K562 (cell line): ENCODE data around the gene CH25H. TPM values are rescaled to one million over a fixed set of nuclear protein-coding genes. Genes with fewer than 3 reads are reported as not detected.

ENCODE experiments used
- ATAC-seq: fragments of 200-7000 bp; cut with Tn5 transposase; 3 replicates; pipeline ENCODE4 v1.9.1; 2020; ENCODE audit warnings: moderate library complexity
- BruUV-seq: library from RNA; stranded (reverse); fragments of 400-500 nt; replicated peaks from 2 replicates; lab custom pipeline; 2021; lab: Mats Ljungman, UMichigan
- CTCF ChIA-PET: fragments of 300-600 bp; formaldehyde crosslinking; extraction: SDS; loops from one replicate; lab custom pipeline; 2021; ENCODE audit warnings: low intra/inter-chr PET ratio; lab: Yijun Ruan, JAX
- POLR2A ChIA-PET: fragments of 300-600, 350-650 bp; sonication (Branson Sonifier 250); formaldehyde crosslinking; extraction: SDS; loops from one replicate; lab custom pipeline; 2021; ENCODE audit warnings: antibody characterized with exemption, inconsistent platforms; lab: Yijun Ruan, JAX
- DNase-seq, 4 experiments: peaks; one replicate each; pipeline versions ENCODE4 v3.0.0 to v3.0.0-alpha.2; 2011 to 2018; ENCODE audit warnings: low spot score in 3 of 4, mixed read lengths in 3 of 4; ENCODE audit errors: extremely low read depth in 1 of 4
- FAIRE-seq: peaks from 2 replicates; lab custom pipeline; 2011; peaks lifted over from hg19 to GRCh38; lab: Jason Lieb, UNC
- H2AFZ ChIP-seq: 2 replicates; pipeline ENCODE4 v1.6.0; 2011; ENCODE audit warnings: low read depth, low read length, control low read depth, inconsistent platforms
- H3K27ac ChIP-seq: fragments of 200-600 bp; 3 replicates; pipeline ENCODE4 v1.8.0; 2011; ENCODE audit warnings: low read depth, mild to moderate bottlenecking, control low read depth, inconsistent platforms, low read length, moderate library complexity, mixed read lengths; ENCODE audit errors: extremely low read depth
- H3K27me3 ChIP-seq, 2 experiments: fragments of 300-600 bp in 1 of 2; 2 replicates in 1 of 2; 3 replicates in 1 of 2; pipeline versions ENCODE4 v1.6.0 to v1.8.0; 2011; ENCODE audit warnings: inconsistent platforms in 2 of 2, low read length in 2 of 2, mild to moderate bottlenecking in 1 of 2, mixed read lengths in 1 of 2, moderate library complexity in 1 of 2; ENCODE audit not compliant: control insufficient read depth in 2 of 2, insufficient read depth in 2 of 2
- H3K36me3 ChIP-seq: fragments of 300-600 bp; 3 replicates; pipeline ENCODE4 v1.8.0; 2011; ENCODE audit warnings: mild to moderate bottlenecking, low read length, inconsistent platforms; ENCODE audit not compliant: control insufficient read depth, insufficient read depth
- H3K4me1 ChIP-seq, 2 experiments: fragments of 200-600 bp in 1 of 2; replicated peaks in 1 of 2; 2 replicates in 1 of 2; 3 replicates in 1 of 2; pipeline versions ENCODE4 v1.5.1 to v1.8.0; 2011; ENCODE audit warnings: inconsistent platforms in 2 of 2, low read length in 2 of 2, mild to moderate bottlenecking in 1 of 2, mixed read lengths in 1 of 2, moderate library complexity in 1 of 2; ENCODE audit not compliant: control insufficient read depth in 2 of 2, insufficient read depth in 2 of 2
- H3K4me2 ChIP-seq: 2 replicates; pipeline ENCODE4 v1.6.1; 2011; ENCODE audit warnings: low read length, control low read depth, inconsistent platforms, mixed read lengths; ENCODE audit not compliant: insufficient read depth
- H3K4me3 ChIP-seq: fragments of 200-600 bp; sonication (generic), shearing (Covaris generic); 2 replicates; pipeline ENCODE4 v1.5.1; 2016; ENCODE audit warnings: control low read depth, inconsistent platforms
- H3K79me2 ChIP-seq: fragments of 200-600 bp; 3 replicates; pipeline ENCODE4 v1.8.0; 2011; ENCODE audit warnings: low read length, inconsistent platforms; ENCODE audit not compliant: control insufficient read depth, insufficient read depth
- H3K9ac ChIP-seq, 2 experiments: 2 replicates each; pipeline versions ENCODE4 v1.6.0 to v1.6.1; 2011; ENCODE audit warnings: low read depth in 2 of 2, low read length in 2 of 2, control low read depth in 1 of 2, inconsistent platforms in 1 of 2, mild to moderate bottlenecking in 1 of 2, mixed read lengths in 1 of 2; ENCODE audit not compliant: insufficient read depth in 1 of 2
- H3K9me1 ChIP-seq: one replicate; pipeline ENCODE4 v1.6.0; 2011; ENCODE audit warnings: inconsistent platforms, mild to moderate bottlenecking, low read length, moderate library complexity; ENCODE audit not compliant: control insufficient read depth, insufficient read depth
- H3K9me3 ChIP-seq: replicated peaks from 2 replicates; pipeline ENCODE4 v1.5.1; 2011; ENCODE audit warnings: low read depth, low read length, inconsistent platforms; ENCODE audit not compliant: control insufficient read depth, insufficient read depth
- H4K20me1 ChIP-seq: replicated peaks from 2 replicates; pipeline ENCODE4 v1.6.1; 2011; ENCODE audit warnings: low read length, inconsistent platforms, mixed read lengths; ENCODE audit not compliant: control insufficient read depth, insufficient read depth
- FIP1L1 ChIP-seq: fragments of 200-400 bp; formaldehyde crosslinking; IDR thresholded peaks from 2 replicates; pipeline ENCODE4 v1.6.1; 2018; ENCODE audit warnings: mild to moderate bottlenecking, low read depth, low read length; ENCODE audit not compliant: poor library complexity, severe bottlenecking
- FOXP4 ChIP-seq: sonication (generic); formaldehyde crosslinking; IDR thresholded peaks from 2 replicates; pipeline ENCODE4 v1.8.0; 2022; ENCODE audit warnings: mild to moderate bottlenecking, missing genetic modification reagents, borderline replicate concordance
- MAX ChIP-seq: sonication (generic); formaldehyde crosslinking; IDR thresholded peaks from 2 replicates; pipeline ENCODE4 v1.9.0; 2022; ENCODE audit warnings: mild to moderate bottlenecking, missing genetic modification reagents
- NRF1 ChIP-seq, 2 experiments: fragments of 450-650 bp; IDR thresholded peaks in 1 of 2; conservative IDR thresholded peaks in 1 of 2; 2 replicates each; pipeline ENCODE4 v1.6.1; 2014; ENCODE audit warnings: mild to moderate bottlenecking in 2 of 2
- PCBP1 ChIP-seq: fragments of 200-400 bp; formaldehyde crosslinking; IDR thresholded peaks from 2 replicates; pipeline ENCODE4 v1.6.1; 2018; ENCODE audit warnings: mild to moderate bottlenecking, low read depth, low read length; ENCODE audit not compliant: poor library complexity, severe bottlenecking
- ZNF23 ChIP-seq: fragments of 250-450 bp; sonication (Bioruptor Pico); IDR thresholded peaks from 2 replicates; pipeline ENCODE4 v1.4.0; 2020; ENCODE audit warnings: mild to moderate bottlenecking
- WGBS: fragments of 100-300 bp; shearing (Covaris generic); methylation state at CpG from one replicate; pipeline ENCODE4 v1.1.6; 2016; ENCODE audit warnings: low coverage, mixed read lengths; ENCODE audit not compliant: insufficient coverage; ENCODE audit errors: missing lambda C conversion rate; 5-methylcytosine and 5-hydroxymethylcytosine counted together
- in situ Hi-C: fragments of 300-500 bp; cut with MboI; formaldehyde crosslinking; loops from 4 replicates; pipeline ENCODE4 v1.15.0; 2018; ENCODE audit warnings: inconsistent platforms, mixed read lengths
- intact Hi-C: fragments of 100-400 bp; cut with micrococcal nuclease; formaldehyde crosslinking; loops from 2 replicates; pipeline ENCODE4 v1.14.2; 2022
- polyA plus RNA-seq, 8 experiments: library from polyadenylated mRNA; depleted of rRNA in 4 of 8; stranded (reverse) in 5 of 8; unstranded in 3 of 8; fragments of >200 nt; fragmentation: Nextera tagmentation in 2 of 8; fragmentation: Illumina TruSeq in 1 of 8; extraction: Ambion mirVana in 2 of 8; extraction: Trizol in 1 of 8; gene quantifications; 2 replicates each; pipeline versions ENCODE4 v1.2.1 to v1.2.3, GENCODE V29; 2011 to 2014; ENCODE audit warnings: inconsistent platforms in 1 of 8, missing spikeins in 1 of 8
- total RNA-seq, 7 experiments: library from RNA; depleted of rRNA in 6 of 7; stranded (reverse); fragments of >200 nt in 6 of 7; fragmentation: Illumina TruSeq in 2 of 7; extraction: Trizol in 2 of 7; gene quantifications; 2 replicates each; pipeline versions ENCODE4 v1.2.1 to v1.2.3, GENCODE V29; 2011 to 2021; ENCODE audit warnings: low replicate concordance in 1 of 7

The CH25H gene
- total and polyA plus RNA-seq, 9 of the 15 experiments (the other 6 are each of a cell fraction or from before 2014, with no cell fraction given): not detected

GRCh38 chr10:89221919-89222318, 14.8 kb upstream of the CH25H start:
- Histone ChIP-seq H3K9me1 (no peaks in the 10 kb centered on the region), H3K9me3 (no peaks in the 10 kb centered on the region), H4K20me1 (no peaks in the 10 kb centered on the region), H3K79me2 (no peaks in the 10 kb centered on the region), H3K9ac (no peak overlapping the region), H3K36me3 (no peaks in the 10 kb centered on the region), H3K27ac (no peak overlapping the region), H3K4me2 (no peak overlapping the region), H3K4me1 (no peaks in the 10 kb centered on the region), H2AFZ (no peak overlapping the region), H3K4me3 (no peak overlapping the region), H3K27me3 (peaks cover 0 to 4% of the 10 kb centered on the region in 2 experiments; a peak in 1 of 5 replicates)
- ChIA-PET CTCF (no interaction called here), POLR2A (no interaction called here)
- 0% methylated on average over 2 of the region's 2 CpGs for WGBS
- in situ Hi-C loops: loop anchor here (5.0 kb wide), 1 partner anchor 280 kb away; no protein-coding TSS in a partner anchor
- DNase-seq (no peak), ATAC-seq (no peak), FAIRE-seq (no peak)
- intact Hi-C loops: no loop called here
- TF ChIP-seq FOXP4 (CRISPR knock-in tag) (no peak), NRF1 (conservative IDR thresholded peaks at IDR 0.05 in 1 of 2, IDR thresholded peaks at IDR 0.05 in 1 of 2) (no peak), PCBP1 (no peak), ZNF23 (CRISPR knock-in tag) (no peak), MAX (CRISPR knock-in tag) (no peak), FIP1L1 (no peak)
- BruUV-seq: no TSS peak
